ENCODE measurements around the gene IL24.
"Not testable (repeated sequence)": the region's sequence is repeated elsewhere in the genome, so short reads cannot be mapped to it uniquely, and the experiment has no call there.

IL24 gene, protein sequence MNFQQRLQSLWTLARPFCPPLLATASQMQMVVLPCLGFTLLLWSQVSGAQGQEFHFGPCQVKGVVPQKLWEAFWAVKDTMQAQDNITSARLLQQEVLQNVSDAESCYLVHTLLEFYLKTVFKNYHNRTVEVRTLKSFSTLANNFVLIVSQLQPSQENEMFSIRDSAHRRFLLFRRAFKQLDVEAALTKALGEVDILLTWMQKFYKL

DNA sequence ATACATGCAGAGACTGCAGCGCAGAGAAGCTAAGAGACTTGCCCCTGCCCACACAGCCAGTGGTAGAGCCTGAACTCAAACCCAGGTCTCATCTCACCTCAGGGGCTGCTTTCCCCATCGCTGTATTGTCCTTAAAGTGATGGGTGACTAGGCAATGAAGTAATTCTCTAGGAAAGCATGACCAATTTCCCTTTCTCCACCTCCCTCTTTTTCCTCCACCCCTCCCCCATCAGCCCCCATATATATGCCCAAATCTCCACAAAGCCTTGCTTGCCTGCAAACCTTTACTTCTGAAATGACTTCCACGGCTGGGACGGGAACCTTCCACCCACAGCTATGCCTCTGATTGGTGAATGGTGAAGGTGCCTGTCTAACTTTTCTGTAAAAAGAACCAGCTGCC is at the start of gene IL24:
TSS of gene IL24 (plus strand) at position 269 of the 400 bp plus-strand sequence. CDS start 390 bp downstream, outside the sequence.
- in situ Hi-C loops (cut with MboI; ENCODE audit: low sequenced_read_pairs): no loop called here

DNA sequence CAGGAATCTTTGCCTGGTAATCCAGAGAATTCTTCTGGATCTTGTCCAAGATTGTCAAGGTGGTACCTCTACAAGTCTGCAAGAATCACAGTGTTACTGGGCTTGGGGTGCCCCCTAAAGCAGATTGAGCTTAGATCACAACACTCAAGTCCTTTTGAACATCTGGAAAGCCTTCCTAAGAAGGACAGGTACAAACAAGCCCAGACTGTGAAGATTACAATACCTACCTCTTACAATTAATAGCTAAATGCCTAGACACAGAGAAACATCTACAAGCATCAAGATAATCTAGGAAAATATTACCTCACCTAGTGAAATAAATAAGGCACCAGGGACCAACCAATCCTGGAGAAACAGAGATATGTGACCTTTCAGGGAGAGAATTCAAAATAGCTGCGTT is 49.3 kb upstream of the IL24 start:
- in situ Hi-C loops (cut with MboI; ENCODE audit: low sequenced_read_pairs): no loop called here

DNA sequence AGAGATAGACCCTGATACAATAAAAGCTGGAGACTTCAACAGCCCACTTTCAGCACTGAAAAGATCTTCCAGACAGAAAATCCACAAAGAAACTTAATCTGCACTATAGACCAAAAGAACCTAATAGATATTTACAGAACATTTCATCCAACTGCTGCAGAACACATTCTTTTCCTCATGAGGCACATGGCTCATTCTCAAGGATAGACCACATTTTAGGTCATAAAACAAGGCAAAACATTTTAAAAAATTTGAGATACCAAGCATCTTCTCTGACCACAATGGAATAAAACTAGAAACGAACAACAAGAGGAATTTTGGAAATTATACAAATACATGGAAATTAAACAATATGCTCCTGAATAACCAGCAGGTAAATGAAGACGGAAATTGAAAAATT is 46.8 kb upstream of the IL24 start:
- in situ Hi-C loops (cut with MboI; ENCODE audit: low sequenced_read_pairs): no loop called here

DNA sequence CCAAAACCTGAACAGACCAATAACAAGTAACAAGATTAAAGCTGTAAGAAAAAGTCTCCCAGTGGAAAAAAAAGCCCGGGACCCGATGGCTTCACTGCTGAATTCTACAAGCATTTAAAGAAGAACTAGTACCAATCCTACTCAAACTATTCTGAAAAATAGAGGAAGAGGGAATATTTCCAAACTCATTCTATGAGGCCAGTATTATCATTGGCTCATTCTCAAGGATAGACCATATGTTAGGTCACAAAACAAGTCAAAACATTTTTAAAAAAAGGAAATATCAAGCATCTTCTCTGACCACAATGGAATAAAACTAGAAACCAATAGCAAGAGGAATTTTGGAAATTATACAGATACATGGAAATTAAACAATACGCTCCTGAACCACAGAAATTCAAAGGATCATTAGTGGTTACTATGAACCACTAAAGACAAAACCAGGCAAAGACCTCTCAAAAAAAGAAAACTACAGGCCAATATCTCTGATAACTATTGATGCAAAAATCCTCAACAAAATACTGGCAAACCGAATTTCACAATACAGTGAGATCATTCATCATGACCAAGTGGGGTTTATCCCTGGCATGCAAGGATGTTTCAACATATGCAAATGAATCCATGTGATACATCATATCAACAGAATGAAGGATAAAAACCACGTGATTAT is 45.8 kb upstream of the IL24 start:
- in situ Hi-C loops (cut with MboI; ENCODE audit: low sequenced_read_pairs): no loop called here

DNA sequence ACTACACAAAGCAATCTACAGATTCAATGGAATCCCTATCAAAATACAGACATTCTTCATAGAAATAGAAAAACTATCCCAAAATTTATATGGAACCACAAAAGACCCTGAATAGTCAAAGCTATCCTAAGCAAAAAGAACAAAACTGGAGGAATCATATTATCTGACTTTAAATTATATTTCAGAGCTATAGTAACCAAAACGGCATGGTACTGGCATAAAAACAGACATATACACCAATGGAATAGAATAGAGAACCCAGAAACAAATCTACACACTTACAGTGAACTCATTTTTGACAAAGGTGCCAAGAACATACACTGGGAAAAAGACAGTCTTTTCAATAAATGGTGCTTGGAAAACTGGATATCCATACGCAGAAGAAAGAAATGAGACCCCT is 44.6 kb upstream of the IL24 start:
- in situ Hi-C loops (cut with MboI; ENCODE audit: low sequenced_read_pairs): not testable (repeated sequence)

DNA sequence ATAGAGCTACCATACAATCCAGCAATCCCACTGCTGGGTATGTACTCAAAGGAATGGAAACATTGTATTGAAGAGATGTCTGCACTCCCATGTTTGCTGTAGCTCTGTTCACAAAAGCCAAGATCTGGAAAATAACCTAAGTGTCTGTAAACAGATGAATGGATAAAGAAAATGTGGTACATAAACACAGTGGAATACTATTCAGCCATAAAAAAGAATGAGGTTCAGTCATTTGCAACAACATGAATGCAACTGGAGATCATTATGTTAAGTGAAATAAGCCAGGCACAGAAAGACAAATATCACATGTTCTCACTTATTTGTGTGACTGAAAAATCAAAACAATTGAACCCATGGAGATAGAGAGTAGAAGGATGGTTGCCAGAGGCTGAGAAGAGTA is 43.5 kb upstream of the IL24 start:
- in situ Hi-C loops (cut with MboI; ENCODE audit: low sequenced_read_pairs): not testable (repeated sequence)

DNA sequence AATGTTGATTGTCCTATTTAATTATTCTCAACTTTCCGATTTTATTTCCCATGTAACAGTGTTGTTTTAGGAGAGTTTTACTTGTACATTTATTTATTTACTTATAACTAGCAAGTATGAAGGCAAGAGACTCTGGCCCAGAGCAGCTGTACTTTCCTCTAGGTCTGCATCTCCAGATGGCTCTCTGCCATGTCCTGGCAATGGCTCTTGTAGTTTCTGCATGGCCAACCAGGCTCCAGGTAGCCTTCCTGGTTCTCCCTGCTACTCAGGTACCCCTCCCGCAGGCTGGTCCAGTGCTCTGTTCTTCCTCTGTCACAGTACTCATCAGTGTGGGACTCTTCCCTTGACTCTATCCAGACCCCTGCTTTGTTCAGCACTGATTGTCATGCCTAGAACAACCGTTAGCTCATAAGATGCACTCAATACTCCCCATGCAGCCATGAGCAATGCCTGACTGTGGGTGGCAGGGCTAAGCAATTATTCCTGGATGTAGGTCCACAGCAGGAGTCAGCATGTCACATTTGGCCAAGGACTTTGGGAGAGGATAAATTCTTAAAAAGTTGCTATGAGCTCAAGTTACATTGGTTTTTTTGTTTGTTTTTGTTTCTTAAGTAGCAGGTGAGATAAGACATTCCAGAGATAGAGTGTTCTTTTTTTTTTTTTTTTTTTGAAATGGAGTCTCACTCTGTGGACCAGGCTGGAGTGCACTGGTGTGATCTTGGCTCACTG is 42.7 kb upstream of the IL24 start:
- in situ Hi-C loops (cut with MboI; ENCODE audit: low sequenced_read_pairs): no loop called here

DNA sequence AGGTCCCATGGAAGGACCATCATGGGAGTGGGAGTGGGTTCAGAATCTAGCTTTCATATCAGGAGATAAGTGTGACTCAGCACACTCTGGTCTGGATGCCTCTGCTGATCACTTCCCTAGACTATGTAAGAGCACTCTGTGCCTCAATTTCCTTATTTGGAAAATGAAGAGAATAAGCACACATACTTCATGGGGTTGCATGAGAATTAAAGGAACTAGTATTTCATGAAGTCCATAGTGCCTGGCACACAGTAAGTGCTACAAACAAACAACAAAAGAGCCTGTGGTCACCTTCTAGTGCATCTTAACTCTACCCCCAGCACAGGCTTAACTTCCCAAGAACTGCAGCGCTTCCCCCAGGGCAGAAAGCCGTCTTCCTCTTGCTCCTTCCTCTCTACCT is 41.4 kb upstream of the IL24 start:
- in situ Hi-C loops (cut with MboI; ENCODE audit: low sequenced_read_pairs): no loop called here

DNA sequence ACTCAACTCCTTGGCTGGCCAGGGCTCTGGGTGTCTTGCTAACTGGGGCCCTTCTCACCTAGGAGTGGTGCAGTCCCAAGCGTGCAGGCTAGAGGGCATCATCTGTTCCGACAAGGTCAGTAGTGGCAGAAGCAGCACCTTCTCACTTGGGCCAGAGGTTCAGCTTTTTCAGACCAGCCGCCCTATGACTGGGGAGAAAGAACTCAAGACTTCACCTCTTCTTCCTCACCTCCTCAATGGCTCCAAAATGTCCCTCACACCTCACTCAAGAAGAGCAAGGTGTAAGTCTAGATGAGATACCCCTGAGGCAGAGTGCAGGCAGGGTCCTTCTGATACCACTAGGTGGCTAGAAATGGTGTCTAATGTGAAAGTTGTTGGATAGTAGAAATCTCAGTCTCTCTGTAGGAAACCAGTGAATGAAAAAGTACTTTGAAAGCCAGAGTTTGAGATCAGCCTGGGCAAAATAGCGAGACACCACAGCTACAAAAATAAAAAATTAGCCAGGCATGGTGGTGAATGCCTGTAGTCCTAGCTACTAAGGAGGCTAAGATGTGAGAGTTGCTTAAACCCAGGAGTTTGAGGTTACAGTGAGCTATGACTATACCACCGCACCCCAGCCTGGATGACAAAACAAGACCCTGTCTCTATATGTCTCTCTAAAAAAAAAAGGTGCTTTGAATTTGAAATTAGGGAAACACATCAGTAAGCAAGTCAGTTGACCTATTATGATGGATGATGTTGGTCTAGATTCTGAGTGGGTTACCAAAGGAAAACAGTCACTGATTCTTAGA is 40.4 kb upstream of the IL24 start:
- in situ Hi-C loops (cut with MboI; ENCODE audit: low sequenced_read_pairs): no loop called here

DNA sequence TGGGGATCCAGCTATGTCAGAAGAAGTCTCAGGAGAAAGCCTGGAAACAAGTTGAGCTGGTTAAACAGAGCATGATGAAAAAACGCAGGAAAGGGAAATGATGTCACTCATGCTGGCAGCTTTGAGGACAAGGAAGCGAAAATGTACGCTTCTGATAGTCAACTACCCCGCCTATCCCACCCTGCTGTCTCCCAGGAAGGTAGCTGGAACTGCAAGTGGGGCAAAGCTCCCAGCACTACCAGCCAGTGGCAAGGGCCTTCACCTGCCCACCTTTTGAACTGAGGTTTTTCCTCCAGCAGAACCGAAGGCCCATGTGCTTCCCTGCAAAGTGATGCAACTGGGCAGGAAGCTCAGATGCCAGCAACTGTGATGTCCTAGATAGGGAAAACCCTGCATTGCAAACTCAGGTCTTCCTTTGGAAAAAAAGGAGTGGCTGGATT is 38.1 kb upstream of the IL24 start:
- in situ Hi-C loops (cut with MboI; ENCODE audit: low sequenced_read_pairs): no loop called here

DNA sequence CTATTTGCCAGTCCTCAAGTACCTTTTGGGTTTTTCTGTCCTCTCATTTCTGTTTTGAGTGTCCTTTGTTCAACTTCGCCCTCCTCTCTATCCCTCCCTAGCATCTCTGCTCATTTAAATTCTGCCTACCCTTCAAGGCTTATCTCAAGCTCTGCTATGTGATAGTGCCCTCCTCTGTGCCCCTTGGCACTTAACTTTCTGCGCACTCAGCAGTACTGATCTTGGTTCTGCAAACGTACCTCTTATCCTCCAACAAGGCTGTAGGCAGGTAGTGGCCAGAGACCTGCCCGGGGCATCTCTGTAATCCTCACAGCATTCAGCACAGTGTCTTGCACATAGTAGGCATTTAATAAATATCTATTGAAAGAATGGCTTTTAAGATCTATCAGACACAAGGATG is 37.1 kb upstream of the IL24 start:
- in situ Hi-C loops (cut with MboI; ENCODE audit: low sequenced_read_pairs): no loop called here

DNA sequence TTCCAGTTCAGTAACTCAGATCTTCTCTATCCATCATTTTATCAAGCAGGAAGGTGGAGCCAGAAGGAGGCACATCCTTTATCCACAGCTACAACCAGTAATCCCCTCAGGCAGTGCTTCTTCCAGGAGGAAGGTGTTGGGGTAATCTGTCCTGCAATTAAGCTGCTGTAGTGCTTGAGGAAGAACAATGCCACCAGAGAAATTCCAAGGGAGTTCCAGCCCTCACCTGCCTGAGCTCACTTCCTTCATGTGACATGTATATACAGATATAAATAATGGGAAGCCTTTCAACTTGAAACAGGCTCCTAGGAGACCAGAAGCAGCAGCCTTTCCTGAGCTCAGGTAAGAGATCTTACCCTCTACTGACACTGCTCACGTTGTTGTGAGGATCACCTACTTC is 34.0 kb upstream of the IL24 start:
- in situ Hi-C loops (cut with MboI; ENCODE audit: low sequenced_read_pairs): no loop called here

DNA sequence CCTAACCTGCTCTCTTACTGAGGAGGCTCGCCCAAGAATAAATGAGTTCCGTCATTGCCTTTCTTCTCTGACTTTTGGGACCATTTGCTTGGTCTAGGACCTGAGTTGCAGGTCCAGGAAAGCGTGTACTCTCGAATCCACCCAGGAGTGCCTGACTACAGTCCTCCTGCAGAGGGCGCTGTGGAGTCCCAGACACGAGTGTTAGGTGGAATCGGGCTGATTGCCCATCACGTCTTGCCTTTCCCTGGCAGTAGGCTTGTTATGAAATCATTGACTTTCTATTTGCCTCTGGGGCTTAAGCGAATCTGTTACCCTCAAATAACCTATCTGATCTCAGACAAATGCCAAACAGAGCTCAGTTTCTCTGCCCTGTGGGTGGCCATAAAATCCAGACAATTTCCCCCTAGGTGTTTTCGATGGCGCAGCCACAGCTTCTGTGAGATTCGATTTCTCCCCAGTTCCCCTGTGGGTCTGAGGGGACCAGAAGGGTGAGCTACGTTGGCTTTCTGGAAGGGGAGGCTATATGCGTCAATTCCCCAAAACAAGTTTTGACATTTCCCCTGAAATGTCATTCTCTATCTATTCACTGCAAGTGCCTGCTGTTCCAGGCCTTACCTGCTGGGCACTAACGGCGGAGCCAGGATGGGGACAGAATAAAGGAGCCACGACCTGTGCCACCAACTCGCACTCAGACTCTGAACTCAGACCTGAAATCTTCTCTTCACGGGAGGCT is 32.1 kb upstream of the IL24 start, which contains the start of gene IL20:
TSS of gene IL20 (plus strand) at position 685 of the 733 bp plus-strand sequence. CDS start 230 bp downstream, outside the sequence.
- in situ Hi-C loops (cut with MboI; ENCODE audit: low sequenced_read_pairs): no loop called here

DNA sequence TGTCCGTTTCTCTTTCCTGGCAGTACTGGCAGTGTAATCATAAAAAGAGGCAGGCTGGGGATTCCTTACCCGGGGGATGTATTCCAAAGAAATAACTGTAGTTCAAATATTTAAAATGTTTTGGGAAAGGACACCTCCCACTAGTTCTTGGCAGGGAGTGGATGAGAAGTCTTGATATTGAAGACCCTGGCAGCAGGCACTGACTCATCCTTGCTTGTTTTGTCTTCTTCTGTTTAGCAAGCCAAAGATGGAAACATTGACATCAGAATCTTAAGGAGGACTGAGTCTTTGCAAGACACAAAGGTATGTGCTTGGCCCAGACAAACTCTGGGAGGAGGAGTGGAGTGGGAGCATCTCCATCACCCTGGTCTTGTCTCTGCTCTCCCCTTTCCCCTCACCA is 31.2 kb upstream of the IL24 start:
- in situ Hi-C loops (cut with MboI; ENCODE audit: low sequenced_read_pairs): no loop called here

DNA sequence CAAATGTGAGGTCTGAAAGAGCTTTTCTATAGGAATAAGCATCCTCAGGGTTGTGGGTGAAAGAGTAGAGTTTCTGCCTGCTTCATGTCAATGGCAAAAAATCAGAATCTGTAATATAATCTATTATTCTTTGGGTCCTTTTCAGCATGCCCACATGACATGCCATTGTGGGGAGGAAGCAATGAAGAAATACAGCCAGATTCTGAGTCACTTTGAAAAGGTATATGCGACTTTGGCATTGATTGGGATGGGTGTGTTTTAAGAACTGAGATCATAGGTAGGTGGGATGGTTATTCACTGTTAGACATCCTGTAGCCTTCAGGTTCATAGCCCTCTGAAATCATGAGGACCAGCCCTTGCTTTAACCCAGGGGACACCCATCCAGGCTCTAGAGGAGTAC is 30.0 kb upstream of the IL24 start:
- in situ Hi-C loops (cut with MboI; ENCODE audit: low sequenced_read_pairs): no loop called here

DNA sequence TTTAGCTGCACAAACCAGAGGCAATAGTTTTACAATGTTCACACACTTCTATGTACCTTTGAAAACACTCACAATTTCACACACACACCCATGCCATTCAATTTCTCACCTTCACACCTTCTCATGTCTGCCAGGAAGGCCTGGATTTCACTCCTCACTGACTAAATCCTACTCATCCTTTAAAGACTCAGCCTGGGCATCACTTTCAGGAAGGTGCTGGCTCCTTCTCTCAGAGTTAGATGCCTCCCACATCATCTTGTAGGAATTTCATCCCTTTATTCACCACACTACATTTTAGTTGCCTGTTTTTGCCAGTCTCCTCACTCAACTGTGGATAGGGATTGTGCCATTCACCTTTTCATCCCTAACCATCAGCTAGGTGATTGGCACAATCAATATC is 29.5 kb upstream of the IL24 start:
- in situ Hi-C loops (cut with MboI; ENCODE audit: low sequenced_read_pairs): no loop called here

DNA sequence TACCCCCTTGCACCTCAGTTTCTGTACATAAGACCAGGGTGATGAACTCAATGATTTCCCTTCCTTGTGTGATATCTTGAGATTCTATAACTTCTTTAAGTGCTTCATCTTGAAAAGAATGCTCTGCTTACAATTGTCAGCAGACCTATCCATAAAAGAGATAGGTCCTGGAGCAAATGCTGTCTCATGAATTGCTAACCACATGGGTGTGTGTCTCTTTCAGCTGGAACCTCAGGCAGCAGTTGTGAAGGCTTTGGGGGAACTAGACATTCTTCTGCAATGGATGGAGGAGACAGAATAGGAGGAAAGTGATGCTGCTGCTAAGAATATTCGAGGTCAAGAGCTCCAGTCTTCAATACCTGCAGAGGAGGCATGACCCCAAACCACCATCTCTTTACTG is 29.0 kb upstream of the IL24 start:
- in situ Hi-C loops (cut with MboI; ENCODE audit: low sequenced_read_pairs): no loop called here

DNA sequence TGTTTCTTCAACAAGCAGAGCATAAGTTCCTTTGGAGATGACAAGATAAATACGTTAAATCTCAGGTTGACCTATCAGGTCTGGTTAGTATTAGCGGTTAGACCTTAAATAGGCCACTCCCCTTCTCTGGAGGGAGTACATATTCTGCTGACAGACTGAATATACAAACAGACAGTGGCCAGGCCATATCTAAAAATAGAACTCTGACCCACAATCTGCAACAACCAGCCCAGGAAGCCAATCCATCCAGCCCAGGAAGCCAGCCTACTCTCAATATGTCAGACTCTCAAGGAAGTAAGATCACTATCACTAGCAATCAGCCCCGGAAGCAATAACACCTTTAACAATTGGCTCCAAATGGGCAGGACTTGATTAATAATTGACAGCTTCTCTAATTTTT is 25.1 kb upstream of the IL24 start:
- in situ Hi-C loops (cut with MboI; ENCODE audit: low sequenced_read_pairs): no loop called here

DNA sequence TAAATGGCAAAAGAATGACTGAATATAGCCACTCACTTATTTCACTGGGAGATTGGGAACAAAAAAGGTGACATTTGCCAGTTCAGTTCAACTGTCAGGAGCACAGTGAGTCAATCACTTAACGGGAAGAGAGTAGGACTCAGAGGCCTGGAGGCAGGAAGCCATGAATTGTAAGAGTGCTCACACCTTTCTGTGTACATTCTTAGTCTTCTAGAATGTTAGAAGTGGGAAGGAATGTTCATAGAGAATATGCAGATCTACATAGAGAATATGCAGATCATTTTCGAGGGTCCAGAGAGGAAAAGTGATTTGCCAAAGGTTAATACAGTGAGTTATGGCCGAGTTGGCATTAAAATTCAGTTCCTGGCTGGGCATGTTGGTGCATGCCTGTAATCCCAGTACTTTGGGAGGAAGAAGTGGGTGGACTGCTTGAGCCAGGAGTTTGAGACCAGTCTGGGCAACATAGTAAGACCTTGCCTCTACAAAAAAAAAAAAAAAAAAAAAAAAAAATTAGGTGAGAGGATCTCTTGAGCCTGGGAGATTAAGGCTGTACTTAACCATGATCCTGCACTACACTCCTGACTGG is 23.5 kb upstream of the IL24 start:
- in situ Hi-C loops (cut with MboI; ENCODE audit: low sequenced_read_pairs): no loop called here

DNA sequence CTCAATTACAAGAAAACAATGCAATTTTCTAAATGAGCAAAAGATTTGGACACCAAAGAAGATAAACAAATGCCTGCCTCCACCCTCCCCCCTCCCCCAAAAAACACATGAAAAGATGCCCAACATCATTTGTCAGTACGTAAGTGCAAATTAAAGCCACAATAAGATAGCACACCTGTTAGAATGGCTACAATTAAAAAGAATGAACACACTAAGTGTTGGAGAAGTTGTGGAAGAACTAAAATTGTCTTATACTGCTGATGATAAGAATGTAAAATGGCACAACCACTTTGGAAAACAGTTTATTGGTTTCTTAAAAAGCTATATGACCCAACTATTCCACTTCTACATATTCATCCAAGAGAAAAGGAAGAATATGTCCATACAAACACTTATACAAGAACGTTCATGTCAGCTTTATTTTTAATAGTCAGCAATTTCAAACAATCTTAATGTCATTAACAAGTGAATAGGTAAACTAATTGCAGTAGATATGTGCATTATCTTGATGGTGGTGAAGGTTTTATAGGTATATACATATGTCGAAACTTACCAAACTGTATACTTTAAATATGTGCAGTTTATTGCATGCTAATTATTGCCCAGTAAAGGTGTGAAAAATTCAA is 21.4 kb upstream of the IL24 start:
- in situ Hi-C loops (cut with MboI; ENCODE audit: low sequenced_read_pairs): no loop called here
